HG03521 (cell line): Measurements from ENCODE around the gene UQCR10.

Source experiments
- ATAC-seq: cut with Tn5 transposase; IDR thresholded peaks from one replicate; pipeline ENCODE4 v1.9.1; 2021; ENCODE audit warnings: mild to moderate bottlenecking, moderate library complexity; ENCODE audit not compliant: unreplicated experiment

The UQCR10 gene

DNA sequence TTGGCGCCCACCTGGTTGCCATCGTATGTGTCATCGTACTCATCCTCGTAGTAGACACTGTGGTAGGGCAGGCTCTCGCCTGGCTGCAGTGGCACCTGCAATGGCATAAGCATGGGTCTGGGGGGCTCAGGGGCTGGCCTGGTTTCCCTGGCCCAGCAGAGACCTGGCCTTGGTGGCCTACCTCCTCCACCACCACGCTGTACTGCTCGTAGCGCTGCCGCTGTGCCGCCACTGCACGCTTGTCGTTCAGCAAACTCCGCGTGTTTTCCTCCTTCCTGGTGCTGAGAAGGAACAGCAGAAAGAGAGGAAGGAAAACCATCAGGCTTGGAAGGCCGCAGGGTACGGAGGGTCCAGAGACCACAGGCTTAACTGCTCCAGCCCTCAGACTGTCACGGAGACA lies 26.2 kb downstream of the UQCR10 start:
- ATAC-seq = no peak

DNA sequence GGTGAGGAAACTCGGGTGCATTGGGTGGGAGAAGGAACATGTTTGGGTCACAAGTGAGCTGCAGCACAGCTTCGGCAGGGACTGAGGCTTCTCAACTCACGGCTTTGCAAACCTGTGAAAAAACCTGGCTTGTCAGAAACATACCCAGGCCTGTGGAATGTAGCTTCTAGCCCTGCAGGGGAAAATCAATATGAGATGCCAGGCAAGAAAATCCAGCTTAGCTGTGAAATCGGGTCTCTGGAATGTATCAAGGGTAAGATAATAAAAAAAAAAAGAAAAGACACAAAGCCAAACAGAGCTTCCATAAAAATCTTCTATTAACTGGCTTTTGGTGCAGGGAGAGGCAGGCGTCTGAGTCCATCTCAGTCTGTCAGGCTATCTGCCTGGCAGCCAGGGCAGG lies 28.5 kb downstream of the UQCR10 start:
- no peak for ATAC-seq

DNA sequence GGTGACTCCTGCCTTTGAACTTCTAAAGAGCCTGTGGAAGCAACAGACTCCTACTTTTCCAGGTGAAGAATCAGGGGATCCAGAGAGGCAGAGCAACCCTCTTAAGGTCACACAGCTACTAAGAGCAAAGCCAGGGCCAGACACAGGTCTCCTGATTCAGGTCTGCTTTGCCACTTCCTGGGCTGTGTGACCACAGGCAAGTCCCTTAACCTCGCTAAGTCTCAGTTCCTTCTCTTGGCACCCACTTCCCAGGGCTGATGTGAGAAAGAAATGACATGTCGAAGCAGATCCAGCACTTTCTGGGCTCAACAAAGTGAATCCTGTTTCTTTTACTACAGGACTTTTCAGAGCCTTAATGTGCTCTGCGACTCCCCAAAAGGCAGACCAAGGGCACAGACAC lies 30.2 kb downstream of the UQCR10 start:
- ATAC-seq = no peak

DNA sequence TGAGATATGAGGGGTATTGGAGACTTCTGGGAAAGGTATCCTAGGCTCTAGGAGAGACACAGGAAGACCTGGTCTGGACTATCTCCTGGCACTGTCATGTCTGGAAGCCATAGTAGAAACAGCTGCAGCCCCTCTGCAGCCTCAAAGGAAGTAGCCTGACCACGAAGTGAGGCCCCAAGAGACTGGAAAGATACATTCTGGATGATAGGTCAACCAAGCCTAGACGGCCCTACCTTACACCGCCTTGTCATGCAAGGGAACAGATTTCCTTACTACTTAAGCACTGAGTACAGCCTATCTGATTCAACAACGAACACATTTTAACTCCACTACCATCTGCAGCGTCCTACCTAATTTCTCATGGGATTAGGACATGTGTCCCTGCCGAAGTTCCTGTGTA lies 31.1 kb downstream of the UQCR10 start:
- ATAC-seq = no peak

DNA sequence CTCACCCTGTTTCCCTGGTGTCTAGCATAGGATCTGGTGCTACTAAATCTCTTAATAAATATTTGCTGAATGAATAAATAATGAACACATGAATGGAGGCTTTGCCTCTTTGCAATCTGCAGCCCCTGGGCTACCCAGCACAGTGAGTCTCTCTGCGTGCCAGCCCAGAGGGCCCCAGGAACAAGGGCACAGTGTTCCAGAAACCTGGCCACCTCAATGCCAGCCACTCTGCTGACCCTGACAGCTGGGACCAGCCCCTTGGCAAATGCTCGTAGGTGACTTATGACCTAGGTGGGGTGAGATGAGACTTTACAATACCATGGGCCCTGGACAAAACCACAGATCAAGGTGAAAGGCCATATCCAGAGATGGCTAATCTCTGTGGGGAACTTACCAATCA lies 31.6 kb downstream of the UQCR10 start:
- ATAC-seq = no peak

DNA sequence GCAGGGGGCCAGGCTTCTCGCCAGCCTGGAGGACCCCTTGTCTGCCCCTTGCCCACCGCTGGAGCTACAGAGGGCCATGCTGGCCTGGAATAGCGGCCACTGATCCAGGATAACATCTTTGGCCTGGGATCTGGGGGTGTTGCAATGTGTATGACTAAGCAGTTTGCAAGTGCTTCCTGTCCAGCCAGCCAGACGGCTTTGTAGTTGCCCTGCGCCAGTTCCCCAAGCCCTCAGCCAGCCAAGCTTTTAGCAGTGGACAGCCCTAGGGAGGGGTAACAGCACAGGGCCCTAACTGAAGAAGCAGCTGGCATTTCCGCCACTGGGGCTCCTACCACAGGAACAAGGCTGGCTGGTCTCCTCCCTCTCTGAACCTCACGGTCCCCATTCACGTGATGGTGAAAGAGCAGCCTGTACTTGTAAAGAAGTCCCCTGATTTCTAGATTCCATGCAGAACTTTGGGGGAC lies 32.1 kb downstream of the UQCR10 start:
- no peak for ATAC-seq

DNA sequence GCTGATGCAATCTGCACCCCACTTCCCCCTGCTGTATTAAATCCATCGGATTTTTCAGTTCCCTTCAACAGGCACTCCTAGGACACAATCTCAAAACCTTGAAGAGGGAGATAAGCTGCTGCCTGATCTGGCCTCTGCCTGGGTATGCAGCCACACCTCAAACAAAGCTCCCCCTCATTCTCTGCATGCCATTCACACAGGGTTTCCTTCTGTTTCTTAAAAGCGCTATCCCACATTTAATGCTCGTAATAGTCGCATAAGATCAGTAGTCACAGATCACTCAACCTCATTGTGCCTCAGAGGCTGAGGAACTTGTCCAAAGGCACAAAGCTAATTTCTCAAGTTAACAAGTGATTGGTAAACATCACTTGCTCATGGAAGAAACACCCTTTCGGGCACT lies 34.0 kb downstream of the UQCR10 start:
- ATAC-seq = no peak

DNA sequence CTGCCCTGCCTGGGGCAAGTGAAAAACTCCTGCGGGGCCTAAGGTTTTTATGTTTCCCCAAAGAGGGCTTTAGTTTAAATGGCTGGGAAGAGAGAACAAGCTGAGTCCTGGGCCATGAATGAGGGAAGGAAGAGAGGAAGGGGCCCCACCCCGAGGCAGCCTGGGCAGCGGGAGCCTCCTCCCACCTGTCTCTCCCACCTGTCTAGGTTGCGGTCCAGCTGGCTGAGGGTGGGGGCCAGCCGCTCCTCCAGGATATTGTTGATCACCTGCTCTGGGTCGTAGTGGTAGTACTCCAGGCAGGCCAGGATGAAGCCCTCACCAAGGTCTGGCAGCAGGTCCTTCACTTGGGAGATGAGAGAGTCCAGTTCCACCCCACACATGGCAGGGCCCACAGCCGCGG lies 34.6 kb downstream of the UQCR10 start:
- ATAC-seq = no peak

DNA sequence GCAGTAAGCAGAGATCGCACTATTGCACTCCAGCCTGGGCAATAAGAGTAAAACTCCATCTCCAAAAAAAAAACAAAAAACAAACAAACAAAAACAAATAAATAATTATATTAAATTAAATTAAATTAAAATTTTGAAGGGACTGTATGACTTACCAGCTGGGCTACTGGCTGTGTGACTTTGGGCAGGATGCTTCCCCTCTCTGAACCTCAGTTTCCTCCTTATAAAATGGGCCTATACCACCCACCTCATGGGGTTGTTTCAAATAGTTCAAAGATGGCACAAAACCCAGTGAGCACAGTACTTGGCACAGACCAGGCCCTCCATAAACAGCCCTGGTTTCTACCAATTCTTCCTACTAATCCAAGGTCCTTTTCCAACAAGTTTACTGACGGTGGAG lies 36.0 kb downstream of the UQCR10 start:
- ATAC-seq = no peak

DNA sequence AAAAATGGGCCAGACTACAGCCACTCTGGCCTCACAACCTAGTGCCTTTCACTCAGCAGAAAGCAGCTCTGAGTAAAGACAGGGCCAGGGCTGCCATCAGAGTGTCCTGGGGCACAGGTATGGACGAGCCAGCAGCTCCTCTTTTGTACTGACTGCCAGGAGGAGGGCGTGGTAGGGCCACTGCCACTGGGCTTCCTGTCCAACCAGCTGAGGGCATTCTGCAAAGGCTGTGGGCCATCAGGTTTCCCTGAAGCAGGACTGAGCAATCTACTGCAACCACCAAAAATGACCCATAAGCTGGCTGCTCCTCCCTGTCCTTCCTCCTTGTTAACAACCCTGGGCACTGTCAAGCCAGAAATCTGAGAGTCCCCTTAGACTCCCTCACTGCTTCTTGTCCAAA lies 37.8 kb downstream of the UQCR10 start:
- no peak for ATAC-seq

DNA sequence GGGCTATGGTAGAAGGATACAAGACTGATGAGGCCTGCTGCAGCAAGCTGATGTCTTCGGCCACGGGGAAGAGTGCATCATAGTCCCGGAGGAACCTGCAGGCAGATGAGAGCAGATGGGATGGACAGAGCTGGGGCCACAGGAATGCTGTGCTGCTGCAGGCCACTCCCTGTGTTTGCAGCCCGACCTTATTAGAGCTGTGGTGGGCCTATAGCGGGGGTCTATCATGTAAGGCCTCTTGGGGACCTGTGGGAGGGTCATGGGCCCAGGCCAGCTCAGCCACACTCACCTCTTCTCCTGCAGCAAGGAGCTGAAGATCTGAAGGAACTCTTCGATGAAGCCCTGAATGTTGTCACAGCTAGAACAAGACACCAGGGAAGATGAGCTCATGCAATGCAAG lies 39.0 kb downstream of the UQCR10 start:
- no peak for ATAC-seq

DNA sequence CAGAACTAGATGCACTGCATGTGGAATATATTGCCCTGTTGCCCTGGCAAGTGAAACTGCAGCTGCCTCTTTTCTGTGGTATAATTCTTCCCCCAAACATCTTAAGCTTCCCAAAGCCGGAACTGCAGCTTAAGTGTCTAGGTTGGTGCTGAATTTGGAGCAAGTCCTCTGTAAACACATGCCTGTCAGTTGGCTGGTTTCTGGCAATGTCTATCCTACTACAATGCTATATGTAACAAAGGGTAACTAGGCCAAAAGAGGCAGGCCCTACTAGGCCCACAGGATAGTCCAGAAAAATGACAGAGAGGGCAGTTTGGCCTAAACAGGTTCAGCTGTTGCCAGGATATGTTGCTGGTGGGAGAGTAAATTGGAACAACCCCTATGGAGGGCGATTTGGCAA lies 43.0 kb downstream of the UQCR10 start:
- no peak for ATAC-seq

DNA sequence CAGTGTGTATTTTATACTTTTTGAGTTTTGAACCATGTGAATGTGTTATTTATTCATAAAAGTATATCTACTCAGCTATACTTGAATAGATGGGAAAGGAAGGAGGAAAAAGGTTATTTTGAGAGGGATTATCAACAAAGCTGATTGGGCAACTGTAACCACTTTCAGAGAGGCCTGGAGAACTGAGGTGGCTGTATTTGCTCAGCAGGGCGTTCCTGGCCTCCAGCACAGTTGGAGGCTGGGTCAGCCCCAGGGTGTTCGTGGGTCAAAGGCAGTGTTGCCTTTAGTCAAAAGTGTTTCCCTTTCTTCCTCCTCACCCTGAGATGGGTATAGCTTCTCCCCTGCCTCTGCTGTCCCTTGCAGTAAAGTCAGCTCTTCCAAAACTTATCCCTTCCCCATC lies 44.2 kb downstream of the UQCR10 start:
- ATAC-seq = no peak

DNA sequence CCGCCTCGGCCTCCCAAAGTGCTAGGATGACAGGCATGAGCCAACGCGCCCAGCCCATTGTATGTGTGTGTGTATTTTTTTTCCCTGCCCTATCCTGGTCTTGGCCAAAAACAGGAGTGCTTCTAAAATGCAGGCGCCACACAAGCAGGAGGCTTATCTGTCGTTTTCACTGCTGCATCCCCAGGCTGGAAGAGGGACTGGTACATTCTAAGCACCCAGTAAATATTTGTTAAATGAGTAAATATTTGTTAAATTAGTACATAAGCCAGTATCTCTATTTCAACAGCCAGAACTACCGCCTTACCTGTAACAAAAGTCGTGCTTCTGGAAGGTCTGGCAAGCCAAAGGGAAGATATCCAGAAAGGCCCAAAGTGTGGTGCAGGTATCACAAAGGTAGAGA lies 46.0 kb downstream of the UQCR10 start:
- ATAC-seq = no peak

DNA sequence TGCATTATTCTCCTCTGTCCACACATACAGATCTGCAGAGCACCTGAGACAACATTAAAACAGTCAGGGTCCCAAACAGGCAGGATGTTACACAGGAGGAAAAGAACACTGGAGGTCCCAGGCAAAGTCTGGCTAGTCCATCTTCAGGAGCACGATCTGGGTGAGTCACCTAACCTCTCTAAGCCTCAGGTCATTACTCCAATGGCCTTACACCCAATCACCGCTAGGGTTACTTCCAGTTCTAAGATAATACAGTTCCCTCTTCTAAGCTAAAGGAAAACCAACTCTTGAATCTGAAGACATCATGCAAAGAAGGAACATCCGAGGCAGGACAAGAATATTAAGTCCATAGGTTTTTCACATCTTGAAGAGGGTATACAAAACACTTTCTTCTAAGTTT lies 46.4 kb downstream of the UQCR10 start:
- no peak for ATAC-seq

DNA sequence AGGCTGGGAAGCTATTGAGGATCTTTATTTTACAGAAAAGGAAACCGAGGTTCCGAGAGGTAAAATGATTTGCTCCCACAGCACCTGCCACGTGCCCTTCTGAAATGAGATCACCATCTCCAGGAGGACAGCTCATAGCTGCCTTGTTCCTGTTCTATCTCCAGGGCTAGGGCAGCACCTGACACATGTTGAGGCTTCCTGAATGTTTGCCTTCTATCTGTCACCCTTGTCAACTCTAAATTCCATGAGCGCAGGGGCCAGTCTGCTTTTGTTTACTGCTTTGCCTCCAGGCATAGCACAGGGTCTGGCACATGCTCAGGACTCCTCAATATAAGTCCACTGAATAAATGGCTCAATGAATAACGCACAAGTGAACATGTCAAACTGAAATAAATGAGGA lies 46.8 kb downstream of the UQCR10 start:
- no peak for ATAC-seq

DNA sequence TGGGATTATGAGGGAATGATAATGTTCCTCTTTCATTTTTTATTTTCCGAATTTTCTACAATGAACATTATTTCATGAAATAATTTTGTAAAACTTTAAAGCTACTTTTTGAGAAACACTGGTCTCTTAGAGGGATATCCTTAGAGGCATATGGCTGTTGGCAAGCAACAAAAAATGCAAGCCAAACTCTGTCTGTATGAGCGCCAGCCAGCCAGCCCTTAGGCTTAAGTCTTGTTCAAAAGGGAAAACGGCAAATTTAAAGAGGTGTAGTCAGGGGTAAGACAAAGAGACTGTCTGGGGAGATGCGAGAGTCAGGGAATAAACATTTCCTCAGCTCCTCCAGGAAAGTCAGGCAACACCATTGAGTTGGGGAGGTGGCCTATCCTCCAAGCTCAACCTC lies 48.4 kb downstream of the UQCR10 start:
- ATAC-seq = no peak

DNA sequence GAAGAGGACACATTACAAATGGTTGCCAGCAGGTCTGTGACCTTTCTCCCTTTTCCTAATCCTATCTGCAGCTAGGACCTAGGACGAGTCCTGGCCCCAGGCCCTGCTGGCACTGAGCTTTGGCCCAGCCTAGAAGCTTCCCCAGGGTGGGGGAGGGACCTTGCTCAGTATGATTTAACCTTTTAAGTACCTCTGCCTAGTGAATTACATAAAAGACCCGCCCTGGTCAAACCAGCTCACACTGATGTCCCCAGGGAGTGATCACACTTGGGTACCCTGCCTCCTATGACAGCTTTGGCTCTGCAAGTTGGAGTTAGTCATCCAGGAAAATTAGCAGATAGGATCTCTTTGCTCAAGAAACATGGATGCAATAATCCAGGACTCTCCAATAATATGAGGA lies 49.0 kb downstream of the UQCR10 start:
- no peak for ATAC-seq

DNA sequence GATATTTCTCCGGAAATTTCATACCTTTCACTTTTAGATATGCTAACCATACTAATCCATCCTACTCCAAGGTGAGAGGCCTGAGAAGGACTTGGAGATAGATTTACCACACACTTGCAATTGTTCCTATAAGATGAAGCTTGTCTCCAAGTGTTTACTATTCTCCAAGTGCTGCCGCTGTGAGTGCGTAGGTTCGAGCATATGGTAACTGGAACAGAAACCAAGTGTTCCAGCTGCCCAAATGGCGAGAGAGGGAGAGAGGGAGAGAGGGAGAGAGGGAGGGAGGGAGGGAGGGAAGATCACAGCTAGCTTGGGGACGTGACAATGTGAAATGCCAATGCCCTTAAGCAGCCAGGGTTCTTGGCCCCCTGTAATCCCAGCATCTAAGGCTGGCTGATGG lies 49.4 kb downstream of the UQCR10 start:
- ATAC-seq = no peak

DNA sequence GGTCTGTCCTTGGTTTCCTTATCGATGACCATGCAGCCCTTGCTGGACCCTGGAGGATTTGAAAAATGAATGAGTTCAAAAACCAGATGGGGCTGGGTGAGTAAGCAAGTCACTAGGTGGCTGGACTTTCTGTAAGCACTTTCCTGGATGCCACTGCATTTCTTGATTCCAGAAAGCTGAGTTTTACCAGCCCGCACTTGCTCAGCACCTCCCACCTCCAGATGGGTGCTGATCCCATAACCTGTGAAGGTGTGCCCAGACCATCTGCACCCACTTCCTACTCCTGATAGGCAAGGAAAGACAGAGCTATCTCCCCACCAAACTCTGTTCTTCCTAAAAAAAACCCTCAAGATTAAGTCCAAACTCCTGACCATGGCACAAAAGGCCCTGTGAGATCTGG lies 49.8 kb downstream of the UQCR10 start:
- no peak for ATAC-seq

DNA sequence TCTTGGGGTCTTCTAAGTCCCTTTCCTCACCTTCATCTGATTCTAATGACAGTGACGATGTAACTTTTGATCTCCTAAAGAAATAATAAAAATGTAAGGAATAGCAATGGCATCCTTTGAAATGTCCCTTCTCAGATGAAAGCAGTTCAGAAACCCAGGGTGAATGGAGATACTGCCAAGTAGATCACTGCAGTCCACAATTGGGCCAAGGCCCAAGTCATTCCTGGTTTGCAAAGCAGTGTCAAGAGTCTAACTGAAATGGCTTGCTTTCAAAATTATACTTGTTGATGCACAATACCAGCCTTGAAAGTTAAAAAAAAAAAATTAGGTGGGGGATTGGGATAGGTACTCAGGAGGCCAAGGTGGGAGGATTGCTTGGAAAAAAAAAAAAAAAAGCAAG lies 50.6 kb downstream of the UQCR10 start:
- no peak for ATAC-seq

DNA sequence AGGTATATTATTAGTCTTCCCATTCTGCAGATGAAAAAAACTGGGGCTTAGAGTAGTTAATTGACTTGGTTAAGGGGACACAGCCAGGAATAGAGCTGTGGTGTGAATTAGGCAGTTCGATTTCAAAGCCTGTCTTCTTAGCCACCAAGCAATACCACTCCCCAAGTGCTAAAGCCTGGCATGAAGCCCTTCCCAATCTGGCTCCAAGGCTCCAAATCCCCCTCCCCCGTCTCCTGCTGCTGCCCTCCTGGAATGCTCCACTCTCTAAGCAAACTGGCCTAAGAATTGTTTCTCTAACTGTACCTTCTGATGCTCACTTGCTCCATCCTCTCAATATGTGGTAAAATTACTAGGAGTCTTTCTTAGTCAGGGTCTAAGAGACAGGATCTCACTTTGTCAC lies 52.3 kb downstream of the UQCR10 start:
- ATAC-seq = no peak
